HL-60 (cell line): ENCODE data around the gene BLTP3B.

Experiments
- GABPA ChIP-seq: IDR thresholded peaks from 2 replicates; pipeline ENCODE4 v1.6.1; 2012; ENCODE audit warnings: low read depth
- POLR2AphosphoS5 ChIP-seq: IDR thresholded peaks from 2 replicates; pipeline ENCODE4 v1.6.1; 2012; ENCODE audit warnings: low read depth
- TF ChIP-seq, protein P1 (sequence below): IDR thresholded peaks from one replicate; pipeline ENCODE4 v1.5.1; 2011; ENCODE audit warnings: low read length, control low read depth, inconsistent platforms; ENCODE audit not compliant: insufficient read depth

DNA sequence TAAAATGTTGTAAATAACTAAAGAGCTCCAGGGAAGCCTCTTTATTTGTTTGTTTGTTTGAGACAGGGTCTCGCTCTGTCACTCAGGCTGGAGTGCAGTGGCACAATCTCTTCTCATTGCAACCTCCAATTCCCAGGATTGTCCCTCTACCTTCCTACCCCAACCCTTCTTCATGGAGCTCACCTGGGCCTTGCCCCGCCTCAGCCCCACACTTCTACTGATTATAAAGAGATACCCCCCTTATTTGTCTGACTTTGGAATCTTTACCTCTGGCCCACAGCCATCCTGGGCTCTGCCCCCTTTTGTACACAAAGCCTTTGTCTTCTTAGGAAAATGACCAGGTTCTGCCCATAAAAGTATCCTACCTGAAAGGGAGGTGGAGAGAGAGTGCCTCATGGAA is 9.1 kb upstream of the BLTP3B start:
- TF ChIP-seq, protein P1, sequence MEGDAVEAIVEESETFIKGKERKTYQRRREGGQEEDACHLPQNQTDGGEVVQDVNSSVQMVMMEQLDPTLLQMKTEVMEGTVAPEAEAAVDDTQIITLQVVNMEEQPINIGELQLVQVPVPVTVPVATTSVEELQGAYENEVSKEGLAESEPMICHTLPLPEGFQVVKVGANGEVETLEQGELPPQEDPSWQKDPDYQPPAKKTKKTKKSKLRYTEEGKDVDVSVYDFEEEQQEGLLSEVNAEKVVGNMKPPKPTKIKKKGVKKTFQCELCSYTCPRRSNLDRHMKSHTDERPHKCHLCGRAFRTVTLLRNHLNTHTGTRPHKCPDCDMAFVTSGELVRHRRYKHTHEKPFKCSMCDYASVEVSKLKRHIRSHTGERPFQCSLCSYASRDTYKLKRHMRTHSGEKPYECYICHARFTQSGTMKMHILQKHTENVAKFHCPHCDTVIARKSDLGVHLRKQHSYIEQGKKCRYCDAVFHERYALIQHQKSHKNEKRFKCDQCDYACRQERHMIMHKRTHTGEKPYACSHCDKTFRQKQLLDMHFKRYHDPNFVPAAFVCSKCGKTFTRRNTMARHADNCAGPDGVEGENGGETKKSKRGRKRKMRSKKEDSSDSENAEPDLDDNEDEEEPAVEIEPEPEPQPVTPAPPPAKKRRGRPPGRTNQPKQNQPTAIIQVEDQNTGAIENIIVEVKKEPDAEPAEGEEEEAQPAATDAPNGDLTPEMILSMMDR, result no peak
- no peak for TF ChIP-seq GABPA
- TF ChIP-seq POLR2AphosphoS5, result no peak
